HEK293 (cell line): Measurements from ENCODE around the gene PYGO2.
A peak's percentile ranks its signal among the peaks of the same experiment; 100 is the strongest.

Experiments used
- GFI1B ChIP-seq: fragments of 450-650 bp; formaldehyde crosslinking; IDR thresholded peaks from 2 replicates; pipeline ENCODE4 v1.5.1; 2016; ENCODE audit warnings: missing biosample characterization, missing genetic modification characterization
- HOXD13 ChIP-seq: sonication (generic); formaldehyde crosslinking; IDR thresholded peaks from 2 replicates; pipeline ENCODE4 v1.8.0; 2022; ENCODE audit warnings: missing genetic modification reagents, borderline replicate concordance
- KLF9 ChIP-seq: fragments of 450-650 bp; formaldehyde crosslinking; IDR thresholded peaks from 2 replicates; pipeline ENCODE4 v1.5.1; 2016; ENCODE audit warnings: missing biosample characterization, missing genetic modification characterization, low read depth
- MEIS1 ChIP-seq: sonication (generic); formaldehyde crosslinking; IDR thresholded peaks from 2 replicates; pipeline ENCODE4 v1.8.1; 2022; ENCODE audit warnings: missing genetic modification reagents, mild to moderate bottlenecking, borderline replicate concordance
- MZF1 ChIP-seq: fragments of 450-650 bp; formaldehyde crosslinking; IDR thresholded peaks from 2 replicates; pipeline ENCODE4 v1.5.1; 2017; ENCODE audit warnings: missing biosample characterization, missing genetic modification characterization, borderline replicate concordance
- OSR2 ChIP-seq: fragments of 450-650 bp; formaldehyde crosslinking; IDR thresholded peaks from 2 replicates; pipeline ENCODE4 v1.5.1; 2016; ENCODE audit warnings: missing biosample characterization, missing genetic modification characterization
- SCRT1 ChIP-seq: fragments of 450-650 bp; formaldehyde crosslinking; IDR thresholded peaks from 2 replicates; pipeline ENCODE4 v1.5.1; 2016; ENCODE audit warnings: missing biosample characterization, missing genetic modification characterization, borderline replicate concordance
- TCF7L2 ChIP-seq: IDR thresholded peaks from 2 replicates; pipeline ENCODE4 v1.6.1; 2011; ENCODE audit warnings: low read depth, mild to moderate bottlenecking, inconsistent platforms, low read length, moderate library complexity, borderline replicate concordance
- ZBTB7A ChIP-seq: fragments of 450-650 bp; formaldehyde crosslinking; IDR thresholded peaks from 2 replicates; pipeline ENCODE4 v1.5.1; 2016; ENCODE audit warnings: low read depth, missing biosample characterization, missing genetic modification characterization
- ZFP3 ChIP-seq: fragments of 450-650 bp; formaldehyde crosslinking; IDR thresholded peaks from 2 replicates; pipeline ENCODE4 v1.5.1; 2016; ENCODE audit warnings: low read depth, missing biosample characterization, missing genetic modification characterization
- ZNF140 ChIP-seq: fragments of 450-650 bp; formaldehyde crosslinking; IDR thresholded peaks from 2 replicates; pipeline ENCODE4 v1.5.1; 2016; ENCODE audit warnings: missing biosample characterization, missing genetic modification characterization
- ZNF202 ChIP-seq: fragments of 450-650 bp; formaldehyde crosslinking; IDR thresholded peaks from 2 replicates; pipeline ENCODE4 v1.5.1; 2016; ENCODE audit warnings: missing biosample characterization, missing genetic modification characterization, borderline replicate concordance
- ZNF354C ChIP-seq: fragments of 450-650 bp; formaldehyde crosslinking; IDR thresholded peaks from 2 replicates; pipeline ENCODE4 v1.5.1; 2016; ENCODE audit warnings: missing biosample characterization, missing genetic modification characterization, low read depth, borderline replicate concordance
- ZNF404 ChIP-seq: fragments of 450-650 bp; formaldehyde crosslinking; IDR thresholded peaks from 2 replicates; pipeline ENCODE4 v1.5.1; 2017; ENCODE audit warnings: missing biosample characterization, missing genetic modification characterization
- ZNF544 ChIP-seq: fragments of 450-650 bp; formaldehyde crosslinking; IDR thresholded peaks from 2 replicates; pipeline ENCODE4 v1.5.0; 2017; ENCODE audit warnings: missing biosample characterization, missing genetic modification characterization
- ZNF560 ChIP-seq: fragments of 450-650 bp; formaldehyde crosslinking; IDR thresholded peaks from 2 replicates; pipeline ENCODE4 v1.5.1; 2017; ENCODE audit warnings: missing biosample characterization, missing genetic modification characterization, borderline replicate concordance
- ZNF596 ChIP-seq: fragments of 450-650 bp; IDR thresholded peaks from 2 replicates; pipeline ENCODE4 v1.5.0; 2018; ENCODE audit warnings: missing biosample characterization, mild to moderate bottlenecking, missing genetic modification characterization, moderate library complexity
- ZNF76 ChIP-seq: fragments of 450-650 bp; formaldehyde crosslinking; IDR thresholded peaks from 2 replicates; pipeline ENCODE4; 2016; ENCODE audit warnings: low read depth, missing biosample characterization, missing genetic modification characterization, borderline replicate concordance
- ZNF768 ChIP-seq: fragments of 450-650 bp; formaldehyde crosslinking; IDR thresholded peaks from 2 replicates; pipeline ENCODE4 v1.5.1; 2018; ENCODE audit warnings: missing biosample characterization, mild to moderate bottlenecking, missing genetic modification characterization
- TF ChIP-seq, protein P1 (sequence below): fragments of 450-650 bp; formaldehyde crosslinking; IDR thresholded peaks from 2 replicates; pipeline ENCODE4 v1.5.1; 2016; ENCODE audit warnings: missing biosample characterization, missing genetic modification characterization, low read depth
- TF ChIP-seq, protein P2 (sequence below): fragments of 450-650 bp; formaldehyde crosslinking; conservative IDR thresholded peaks from 2 replicates; pipeline ENCODE4 v1.5.1; 2016; ENCODE audit warnings: low read depth, missing biosample characterization, missing genetic modification characterization
- TF ChIP-seq, protein P3 (sequence below): fragments of 450-650 bp; formaldehyde crosslinking; IDR thresholded peaks from 2 replicates; pipeline ENCODE4 v1.5.1; 2016; ENCODE audit warnings: missing biosample characterization, missing genetic modification characterization
- TF ChIP-seq, protein P4 (sequence below): fragments of 450-650 bp; formaldehyde crosslinking; optimal IDR thresholded peaks from 2 replicates; pipeline ENCODE3; 2016; ENCODE audit warnings: missing biosample characterization, mild to moderate bottlenecking, missing genetic modification characterization
- TF ChIP-seq, protein P5 (sequence below): fragments of 450-650 bp; formaldehyde crosslinking; IDR thresholded peaks from 2 replicates; pipeline ENCODE4 v1.5.1; 2017; ENCODE audit warnings: missing biosample characterization, missing genetic modification characterization

Gene PYGO2

DNA sequence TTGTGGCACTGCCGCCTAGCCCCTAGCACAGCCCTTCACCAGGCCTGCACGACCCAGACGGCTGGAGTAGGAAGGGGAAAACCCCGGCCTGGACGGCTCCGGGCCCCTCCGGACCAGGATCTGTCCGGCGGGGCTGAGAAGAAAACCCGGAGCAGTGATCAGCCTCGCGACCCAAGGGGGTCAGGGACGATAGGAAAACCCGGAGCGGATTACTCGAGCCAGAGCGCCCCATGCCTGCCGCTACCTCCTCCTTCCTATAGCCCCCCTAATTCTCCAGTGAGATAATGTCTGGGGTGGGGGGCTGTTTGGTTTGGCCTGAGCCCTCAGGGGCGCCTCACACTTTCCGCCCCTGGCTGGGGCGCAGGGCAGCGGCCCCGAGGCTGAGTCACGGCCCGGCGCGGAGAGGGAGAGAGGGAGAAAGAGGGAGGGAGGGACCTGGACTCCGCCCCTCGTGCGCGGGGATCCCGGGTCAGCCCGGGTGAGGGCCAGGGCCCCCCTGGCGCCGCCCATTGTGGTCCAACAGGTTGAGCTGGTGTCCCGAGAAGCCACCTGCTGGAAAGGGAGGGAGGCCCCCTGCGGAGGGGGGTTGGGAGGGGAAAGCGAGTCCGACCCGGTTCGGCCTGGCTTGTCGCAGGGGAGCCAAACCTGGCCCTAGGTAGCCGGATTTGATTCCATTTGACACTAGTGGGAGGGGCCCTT is 39.3 kb upstream of the PYGO2 start (continued):
- TF ChIP-seq, protein P1, sequence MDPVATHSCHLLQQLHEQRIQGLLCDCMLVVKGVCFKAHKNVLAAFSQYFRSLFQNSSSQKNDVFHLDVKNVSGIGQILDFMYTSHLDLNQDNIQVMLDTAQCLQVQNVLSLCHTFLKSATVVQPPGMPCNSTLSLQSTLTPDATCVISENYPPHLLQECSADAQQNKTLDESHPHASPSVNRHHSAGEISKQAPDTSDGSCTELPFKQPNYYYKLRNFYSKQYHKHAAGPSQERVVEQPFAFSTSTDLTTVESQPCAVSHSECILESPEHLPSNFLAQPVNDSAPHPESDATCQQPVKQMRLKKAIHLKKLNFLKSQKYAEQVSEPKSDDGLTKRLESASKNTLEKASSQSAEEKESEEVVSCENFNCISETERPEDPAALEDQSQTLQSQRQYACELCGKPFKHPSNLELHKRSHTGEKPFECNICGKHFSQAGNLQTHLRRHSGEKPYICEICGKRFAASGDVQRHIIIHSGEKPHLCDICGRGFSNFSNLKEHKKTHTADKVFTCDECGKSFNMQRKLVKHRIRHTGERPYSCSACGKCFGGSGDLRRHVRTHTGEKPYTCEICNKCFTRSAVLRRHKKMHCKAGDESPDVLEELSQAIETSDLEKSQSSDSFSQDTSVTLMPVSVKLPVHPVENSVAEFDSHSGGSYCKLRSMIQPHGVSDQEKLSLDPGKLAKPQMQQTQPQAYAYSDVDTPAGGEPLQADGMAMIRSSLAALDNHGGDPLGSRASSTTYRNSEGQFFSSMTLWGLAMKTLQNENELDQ: no peak
- no peak for TF ChIP-seq ZFP3 (tag by site-specific recombination)
- TF ChIP-seq MZF1 (tag by site-specific recombination): peak; percentile 47; the same call in 1 of the 2 replicates
- TF ChIP-seq, protein P2, sequence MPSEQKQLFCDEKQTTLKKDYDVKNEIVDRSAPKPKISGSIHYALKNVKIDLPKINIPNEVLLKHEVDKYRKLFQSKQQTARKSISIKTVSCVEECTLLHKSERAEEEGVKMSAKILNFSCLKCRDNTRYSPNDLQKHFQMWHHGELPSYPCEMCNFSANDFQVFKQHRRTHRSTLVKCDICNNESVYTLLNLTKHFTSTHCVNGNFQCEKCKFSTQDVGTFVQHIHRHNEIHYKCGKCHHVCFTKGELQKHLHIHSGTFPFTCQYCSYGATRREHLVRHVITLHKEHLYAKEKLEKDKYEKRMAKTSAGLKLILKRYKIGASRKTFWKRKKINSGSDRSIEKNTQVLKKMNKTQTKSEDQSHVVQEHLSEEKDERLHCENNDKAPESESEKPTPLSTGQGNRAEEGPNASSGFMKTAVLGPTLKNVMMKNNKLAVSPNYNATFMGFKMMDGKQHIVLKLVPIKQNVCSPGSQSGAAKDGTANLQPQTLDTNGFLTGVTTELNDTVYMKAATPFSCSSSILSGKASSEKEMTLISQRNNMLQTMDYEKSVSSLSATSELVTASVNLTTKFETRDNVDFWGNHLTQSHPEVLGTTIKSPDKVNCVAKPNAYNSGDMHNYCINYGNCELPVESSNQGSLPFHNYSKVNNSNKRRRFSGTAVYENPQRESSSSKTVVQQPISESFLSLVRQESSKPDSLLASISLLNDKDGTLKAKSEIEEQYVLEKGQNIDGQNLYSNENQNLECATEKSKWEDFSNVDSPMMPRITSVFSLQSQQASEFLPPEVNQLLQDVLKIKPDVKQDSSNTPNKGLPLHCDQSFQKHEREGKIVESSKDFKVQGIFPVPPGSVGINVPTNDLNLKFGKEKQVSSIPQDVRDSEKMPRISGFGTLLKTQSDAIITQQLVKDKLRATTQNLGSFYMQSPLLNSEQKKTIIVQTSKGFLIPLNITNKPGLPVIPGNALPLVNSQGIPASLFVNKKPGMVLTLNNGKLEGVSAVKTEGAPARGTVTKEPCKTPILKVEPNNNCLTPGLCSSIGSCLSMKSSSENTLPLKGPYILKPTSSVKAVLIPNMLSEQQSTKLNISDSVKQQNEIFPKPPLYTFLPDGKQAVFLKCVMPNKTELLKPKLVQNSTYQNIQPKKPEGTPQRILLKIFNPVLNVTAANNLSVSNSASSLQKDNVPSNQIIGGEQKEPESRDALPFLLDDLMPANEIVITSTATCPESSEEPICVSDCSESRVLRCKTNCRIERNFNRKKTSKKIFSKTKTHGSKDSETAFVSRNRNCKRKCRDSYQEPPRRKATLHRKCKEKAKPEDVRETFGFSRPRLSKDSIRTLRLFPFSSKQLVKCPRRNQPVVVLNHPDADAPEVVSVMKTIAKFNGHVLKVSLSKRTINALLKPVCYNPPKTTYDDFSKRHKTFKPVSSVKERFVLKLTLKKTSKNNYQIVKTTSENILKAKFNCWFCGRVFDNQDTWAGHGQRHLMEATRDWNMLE (tag by site-specific recombination): no peak
- TF ChIP-seq KLF9: peak; percentile 78
- no peak for TF ChIP-seq ZNF560 (tag by site-specific recombination)
- TF ChIP-seq GFI1B (tag by site-specific recombination): peak; percentile 45; the same call in 1 of the 2 replicates
- TF ChIP-seq OSR2 (tag by site-specific recombination): no peak
- no peak for TF ChIP-seq ZNF354C
- TF ChIP-seq ZNF768 (tag by site-specific recombination): no peak
- TF ChIP-seq ZNF544 (tag by site-specific recombination): no peak
- TF ChIP-seq, protein P3, sequence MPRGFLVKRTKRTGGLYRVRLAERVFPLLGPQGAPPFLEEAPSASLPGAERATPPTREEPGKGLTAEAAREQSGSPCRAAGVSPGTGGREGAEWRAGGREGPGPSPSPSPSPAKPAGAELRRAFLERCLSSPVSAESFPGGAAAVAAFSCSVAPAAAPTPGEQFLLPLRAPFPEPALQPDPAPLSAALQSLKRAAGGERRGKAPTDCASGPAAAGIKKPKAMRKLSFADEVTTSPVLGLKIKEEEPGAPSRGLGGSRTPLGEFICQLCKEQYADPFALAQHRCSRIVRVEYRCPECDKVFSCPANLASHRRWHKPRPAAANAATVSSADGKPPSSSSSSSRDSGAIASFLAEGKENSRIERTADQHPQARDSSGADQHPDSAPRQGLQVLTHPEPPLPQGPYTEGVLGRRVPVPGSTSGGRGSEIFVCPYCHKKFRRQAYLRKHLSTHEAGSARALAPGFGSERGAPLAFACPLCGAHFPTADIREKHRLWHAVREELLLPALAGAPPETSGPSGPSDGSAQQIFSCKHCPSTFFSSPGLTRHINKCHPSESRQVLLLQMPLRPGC (tag by site-specific recombination): peak; percentile 79
- peak; percentile 100 for TF ChIP-seq SCRT1 (tag by site-specific recombination)
- no peak for TF ChIP-seq ZNF140
- no peak for TF ChIP-seq ZNF596 (tag by site-specific recombination)
- TF ChIP-seq, protein P4, sequence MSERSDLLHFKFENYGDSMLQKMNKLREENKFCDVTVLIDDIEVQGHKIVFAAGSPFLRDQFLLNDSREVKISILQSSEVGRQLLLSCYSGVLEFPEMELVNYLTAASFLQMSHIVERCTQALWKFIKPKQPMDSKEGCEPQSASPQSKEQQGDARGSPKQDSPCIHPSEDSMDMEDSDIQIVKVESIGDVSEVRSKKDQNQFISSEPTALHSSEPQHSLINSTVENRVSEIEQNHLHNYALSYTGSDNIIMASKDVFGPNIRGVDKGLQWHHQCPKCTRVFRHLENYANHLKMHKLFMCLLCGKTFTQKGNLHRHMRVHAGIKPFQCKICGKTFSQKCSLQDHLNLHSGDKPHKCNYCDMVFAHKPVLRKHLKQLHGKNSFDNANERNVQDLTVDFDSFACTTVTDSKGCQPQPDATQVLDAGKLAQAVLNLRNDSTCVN (tag by site-specific recombination): peak; percentile 76
- peak; percentile 77 for TF ChIP-seq ZNF76 (tag by site-specific recombination)
- peak; percentile 100 for TF ChIP-seq ZBTB7A (tag by site-specific recombination)
- TF ChIP-seq MEIS1 (CRISPR knock-in tag): no peak
- TF ChIP-seq ZNF404: no peak
- TF ChIP-seq TCF7L2: no peak
- no peak for TF ChIP-seq HOXD13
- TF ChIP-seq, protein P5, sequence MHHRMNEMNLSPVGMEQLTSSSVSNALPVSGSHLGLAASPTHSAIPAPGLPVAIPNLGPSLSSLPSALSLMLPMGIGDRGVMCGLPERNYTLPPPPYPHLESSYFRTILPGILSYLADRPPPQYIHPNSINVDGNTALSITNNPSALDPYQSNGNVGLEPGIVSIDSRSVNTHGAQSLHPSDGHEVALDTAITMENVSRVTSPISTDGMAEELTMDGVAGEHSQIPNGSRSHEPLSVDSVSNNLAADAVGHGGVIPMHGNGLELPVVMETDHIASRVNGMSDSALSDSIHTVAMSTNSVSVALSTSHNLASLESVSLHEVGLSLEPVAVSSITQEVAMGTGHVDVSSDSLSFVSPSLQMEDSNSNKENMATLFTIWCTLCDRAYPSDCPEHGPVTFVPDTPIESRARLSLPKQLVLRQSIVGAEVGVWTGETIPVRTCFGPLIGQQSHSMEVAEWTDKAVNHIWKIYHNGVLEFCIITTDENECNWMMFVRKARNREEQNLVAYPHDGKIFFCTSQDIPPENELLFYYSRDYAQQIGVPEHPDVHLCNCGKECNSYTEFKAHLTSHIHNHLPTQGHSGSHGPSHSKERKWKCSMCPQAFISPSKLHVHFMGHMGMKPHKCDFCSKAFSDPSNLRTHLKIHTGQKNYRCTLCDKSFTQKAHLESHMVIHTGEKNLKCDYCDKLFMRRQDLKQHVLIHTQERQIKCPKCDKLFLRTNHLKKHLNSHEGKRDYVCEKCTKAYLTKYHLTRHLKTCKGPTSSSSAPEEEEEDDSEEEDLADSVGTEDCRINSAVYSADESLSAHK (tag by site-specific recombination): peak; percentile 80
- TF ChIP-seq ZNF202 (tag by site-specific recombination): no peak
